Right atrium auricular region (tissue), 2 donors: ENCODE data around the gene RNF141. TPM values are rescaled to one million over a fixed set of nuclear protein-coding genes. Genes with fewer than 3 reads are reported as not detected.

Experiments used
- DNase-seq: peaks from one replicate; pipeline ENCODE4 v3.0.0-alpha.2; 2019; ENCODE audit warnings: low spot score
- H3K27ac ChIP-seq, 2 donors: fragments of 200-600 bp; sonication (generic); 1 replicate in 1 of 2; 2 replicates in 1 of 2; pipeline ENCODE4 v1.5.1; 2016 to 2019
- H3K27me3 ChIP-seq, 2 donors: fragments of 200-600 bp; sonication (generic); one replicate each; pipeline versions ENCODE4 v1.5.1 to v1.6.0; 2017 to 2019
- H3K36me3 ChIP-seq: fragments of 200-600 bp; sonication (generic); one replicate; pipeline ENCODE4 v1.5.1; 2016
- H3K4me1 ChIP-seq, 2 donors: fragments of 200-600 bp; sonication (generic); one replicate each; pipeline versions ENCODE4 v1.5.1 to v1.6.0; 2017 to 2019
- H3K4me3 ChIP-seq, 2 donors: fragments of 200-600 bp; sonication (generic); 1 replicate in 1 of 2; 2 replicates in 1 of 2; pipeline ENCODE4 v1.5.1; 2017 to 2019; ENCODE audit warnings: mild to moderate bottlenecking in 1 of 2, moderate library complexity in 1 of 2
- H3K9me3 ChIP-seq, 2 donors: fragments of 200-600 bp; sonication (generic); one replicate each; pipeline ENCODE4 v1.5.1; 2019
- CTCF ChIP-seq, 2 donors: fragments of 200-600 bp; sonication (generic); IDR thresholded peaks; one replicate each; pipeline ENCODE4 v1.5.1; 2019; ENCODE audit warnings: antibody characterized with exemption in 2 of 2
- total RNA-seq, 2 donors: library from RNA; depleted of rRNA; stranded (reverse); fragments of >200 nt; gene quantifications; one replicate each; pipeline ENCODE4 v1.1.0, GENCODE V29; 2016

RNF141 gene
- total RNA-seq, 2 donors from 2014 or later = 22.9 to 29.8 TPM

- no peaks in the 10 kb centered on the region for H3K27me3 ChIP-seq
- no peak overlapping the region for H3K27ac ChIP-seq
- peak; percentile 50 for DNase-seq
- H3K4me1 ChIP-seq = no peaks in the 10 kb centered on the region
- TF ChIP-seq CTCF (IDR thresholded peaks at IDR 0.05) = no peak
- no peaks in the 10 kb centered on the region for H3K36me3 ChIP-seq
- H3K4me3 ChIP-seq = no peak overlapping the region
- no peaks in the 10 kb centered on the region for H3K9me3 ChIP-seq
Measured at GRCh38 chr11:10500757-10501684, 40.0 kb downstream of the RNF141 start.

- H3K4me1 ChIP-seq = no peaks in the 10 kb centered on the region
- TF ChIP-seq CTCF (IDR thresholded peaks at IDR 0.05) = no peak
- no peaks in the 10 kb centered on the region for H3K36me3 ChIP-seq
- H3K9me3 ChIP-seq = no peaks in the 10 kb centered on the region
- H3K4me3 ChIP-seq = no peak overlapping the region
- no peaks in the 10 kb centered on the region for H3K27me3 ChIP-seq
- H3K27ac ChIP-seq = no peak overlapping the region
- peak; percentile 51 for DNase-seq
Measured at GRCh38 chr11:10499874-10500601, 40.9 kb downstream of the RNF141 start.

GRCh38 chr11:10499452-10499851 is 41.5 kb downstream of the RNF141 start:
- no peak overlapping the region for H3K27ac ChIP-seq

GRCh38 chr11:10498426-10499250 is 42.3 kb downstream of the RNF141 start:
- no peak for TF ChIP-seq CTCF (IDR thresholded peaks at IDR 0.05)
- H3K36me3 ChIP-seq = no peaks in the 10 kb centered on the region
- no peak overlapping the region for H3K4me3 ChIP-seq
- H3K9me3 ChIP-seq = no peaks in the 10 kb centered on the region
- H3K27me3 ChIP-seq = no peaks in the 10 kb centered on the region
- H3K4me1 ChIP-seq = no peaks in the 10 kb centered on the region
- DNase-seq = peak; percentile 40
- H3K27ac ChIP-seq = no peak overlapping the region

More at GRCh38 chr11:10499452-10499851, 41.5 kb downstream of the RNF141 start:
- Histone ChIP-seq H3K36me3 (no peaks in the 10 kb centered on the region), H3K9me3 (no peaks in the 10 kb centered on the region), H3K27me3 (no peaks in the 10 kb centered on the region), H3K4me1 (no peaks in the 10 kb centered on the region), H3K4me3 (no peak overlapping the region)
- TF ChIP-seq CTCF (IDR thresholded peaks at IDR 0.05) = no peak
- DNase-seq = peak; percentile 50

- Histone ChIP-seq H3K27ac (no peak overlapping the region), H3K9me3 (no peaks in the 10 kb centered on the region), H3K27me3 (no peaks in the 10 kb centered on the region), H3K4me3 (no peak overlapping the region), H3K4me1 (no peaks in the 10 kb centered on the region), H3K36me3 (no peaks in the 10 kb centered on the region)
- peak; percentile 46 for DNase-seq
- no peak for TF ChIP-seq CTCF (IDR thresholded peaks at IDR 0.05)
Measured at GRCh38 chr11:10498022-10498400, 43.0 kb downstream of the RNF141 start.
